ENCODE measurements around the gene TMEM98.
"Not testable (repeated sequence)": the region's sequence is repeated elsewhere in the genome, so short reads cannot be mapped to it uniquely, and the experiment has no call there.

The TMEM98 gene

GRCh38 chr17:32976605-32977004, 48.7 kb downstream of the TMEM98 start:
- in situ Hi-C loops (cut with MboI; ENCODE audit: low sequenced_read_pairs) = no loop called here

- in situ Hi-C loops (cut with MboI; ENCODE audit: low sequenced_read_pairs) = no loop called here
These were observed 52.3 kb downstream of the TMEM98 start for GRCh38 chr17:32980230-32980629.

GRCh38 chr17:32981611-32982010, 53.7 kb downstream of the TMEM98 start:
- in situ Hi-C loops (cut with MboI; ENCODE audit: low sequenced_read_pairs) = not testable (repeated sequence)

- in situ Hi-C loops (cut with MboI; ENCODE audit: low sequenced_read_pairs) = no loop called here
These were observed 57.2 kb downstream of the TMEM98 start for GRCh38 chr17:32985050-32985756.

- in situ Hi-C loops (cut with MboI; ENCODE audit: low sequenced_read_pairs) = not testable (repeated sequence)
These were observed 59.5 kb downstream of the TMEM98 start for GRCh38 chr17:32987453-32987805.

- in situ Hi-C loops (cut with MboI; ENCODE audit: low sequenced_read_pairs) = not testable (repeated sequence)
These were observed 59.9 kb downstream of the TMEM98 start for GRCh38 chr17:32987868-32988267.

- in situ Hi-C loops (cut with MboI; ENCODE audit: low sequenced_read_pairs) = no loop called here
These were observed 60.6 kb downstream of the TMEM98 start for GRCh38 chr17:32988481-32989101.

GRCh38 chr17:32992321-32993033, 64.5 kb downstream of the TMEM98 start:
- in situ Hi-C loops (cut with MboI; ENCODE audit: low sequenced_read_pairs) = no loop called here

- in situ Hi-C loops (cut with MboI; ENCODE audit: low sequenced_read_pairs) = no loop called here
These were observed 66.0 kb downstream of the TMEM98 start for GRCh38 chr17:32993977-32994376.

Data from HL-60/S4 (cell line).